T-helper 2 cell (primary cell): ENCODE data around the gene TP73.

Experiments
- DNase-seq, 5 experiments: peaks; one replicate each; pipeline versions ENCODE4 v3.0.0 to v3.0.0-alpha.2; 2012 to 2022

The TP73 gene

DNA sequence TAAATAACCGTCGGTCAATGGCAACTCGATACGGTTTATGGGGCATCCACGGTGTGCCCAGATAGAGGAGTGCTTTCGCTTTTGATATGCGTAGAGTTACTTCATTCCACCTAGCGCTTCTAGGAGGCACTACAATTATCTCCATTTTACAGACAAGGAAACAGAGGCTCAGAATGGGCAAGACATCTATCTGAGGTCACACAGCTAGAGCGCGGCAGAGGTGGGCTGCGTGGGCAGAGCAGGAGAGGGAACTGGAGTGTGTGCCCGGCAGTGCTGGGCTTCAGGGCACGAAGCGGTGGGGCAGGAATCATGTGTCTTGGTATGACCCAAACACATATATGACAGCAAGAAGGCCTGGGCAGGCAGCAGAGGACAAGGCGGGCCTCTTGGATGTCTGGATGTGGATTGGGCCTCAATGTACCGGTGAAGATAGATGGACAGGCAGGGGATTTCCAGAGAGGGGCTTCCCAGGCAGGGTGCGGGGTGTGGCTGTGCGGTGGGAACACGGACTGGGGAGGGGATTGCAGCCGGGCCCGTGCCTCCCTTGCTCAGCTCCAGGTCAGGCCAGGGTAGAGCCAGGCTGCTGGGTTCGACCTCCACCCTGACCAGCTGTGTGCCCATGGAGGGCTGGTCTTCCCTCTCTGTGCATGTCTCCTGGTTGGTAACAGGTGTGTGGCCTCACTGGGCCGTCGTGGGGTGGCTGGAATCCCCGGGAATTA is 21.2 kb downstream of the TP73 start:
- no peak for DNase-seq

DNA sequence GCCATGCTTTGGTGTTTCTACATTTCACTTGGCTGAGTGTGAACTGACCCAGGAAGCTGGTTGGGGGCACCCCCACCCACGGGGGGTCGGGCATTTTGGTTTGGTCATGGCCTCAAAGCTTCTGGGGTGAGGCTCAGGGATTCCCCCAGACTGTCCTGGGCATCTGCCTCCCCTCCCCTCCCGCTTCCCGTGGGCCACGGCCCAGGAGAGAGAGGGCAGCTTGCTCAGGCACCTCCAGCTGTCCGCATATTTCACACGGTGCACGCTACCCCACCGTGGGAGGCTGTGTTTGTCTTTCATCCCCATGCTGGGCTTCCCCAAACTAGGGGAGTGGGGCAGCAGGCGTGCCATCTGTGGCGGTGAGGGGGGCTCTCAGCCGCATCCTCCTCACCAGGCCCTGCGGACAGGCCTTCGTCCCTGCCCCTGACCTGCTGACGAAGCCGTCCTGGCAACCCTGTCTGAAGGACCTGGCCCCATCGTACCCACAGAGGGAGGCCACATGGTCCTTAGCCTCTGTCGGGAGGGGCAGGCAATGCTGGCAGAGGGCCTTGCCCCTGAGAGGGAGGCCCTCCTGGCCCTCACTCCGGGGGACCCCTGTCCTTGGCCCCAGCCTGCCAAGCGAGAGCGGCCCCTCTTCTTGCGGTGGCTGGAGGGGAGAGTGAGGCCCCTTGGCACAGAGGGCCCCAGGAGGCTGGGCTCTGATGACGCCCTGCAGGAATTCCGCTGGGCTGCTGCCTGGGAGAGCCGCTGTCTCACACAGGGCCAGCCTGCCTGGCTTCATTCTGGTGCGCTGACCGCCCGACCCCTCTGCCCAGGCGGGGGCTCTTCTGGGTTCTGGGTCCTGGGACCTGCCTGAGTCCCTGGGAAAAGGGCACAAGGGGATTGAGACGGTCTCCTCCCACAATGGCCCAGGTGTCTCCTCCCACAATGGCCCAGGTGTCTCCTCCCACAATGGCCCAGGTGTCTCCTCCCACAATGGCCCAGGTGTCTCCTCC is 22.1 kb downstream of the TP73 start:
- no peak for DNase-seq

DNA sequence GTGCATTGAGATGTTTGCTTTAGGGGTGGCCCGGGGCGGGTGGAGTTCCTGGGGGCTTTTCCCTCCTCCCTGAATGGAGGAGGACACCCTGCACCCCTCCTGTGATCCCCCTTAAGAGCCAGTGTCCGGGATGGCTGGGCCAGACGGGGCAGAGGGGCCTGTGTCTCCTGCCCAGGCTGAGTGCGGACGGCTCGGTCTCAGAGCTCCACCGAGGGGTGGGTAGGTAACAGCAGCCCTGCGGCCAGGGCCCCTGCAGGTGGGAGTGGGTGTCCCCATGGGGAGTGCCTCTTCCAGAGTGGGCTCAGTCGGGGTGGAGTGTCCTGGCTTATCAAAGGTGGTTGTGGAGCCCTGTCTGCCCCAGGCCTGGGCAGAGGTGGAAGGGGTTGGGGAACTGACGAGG is 23.1 kb downstream of the TP73 start:
- DNase-seq, result no peak

DNA sequence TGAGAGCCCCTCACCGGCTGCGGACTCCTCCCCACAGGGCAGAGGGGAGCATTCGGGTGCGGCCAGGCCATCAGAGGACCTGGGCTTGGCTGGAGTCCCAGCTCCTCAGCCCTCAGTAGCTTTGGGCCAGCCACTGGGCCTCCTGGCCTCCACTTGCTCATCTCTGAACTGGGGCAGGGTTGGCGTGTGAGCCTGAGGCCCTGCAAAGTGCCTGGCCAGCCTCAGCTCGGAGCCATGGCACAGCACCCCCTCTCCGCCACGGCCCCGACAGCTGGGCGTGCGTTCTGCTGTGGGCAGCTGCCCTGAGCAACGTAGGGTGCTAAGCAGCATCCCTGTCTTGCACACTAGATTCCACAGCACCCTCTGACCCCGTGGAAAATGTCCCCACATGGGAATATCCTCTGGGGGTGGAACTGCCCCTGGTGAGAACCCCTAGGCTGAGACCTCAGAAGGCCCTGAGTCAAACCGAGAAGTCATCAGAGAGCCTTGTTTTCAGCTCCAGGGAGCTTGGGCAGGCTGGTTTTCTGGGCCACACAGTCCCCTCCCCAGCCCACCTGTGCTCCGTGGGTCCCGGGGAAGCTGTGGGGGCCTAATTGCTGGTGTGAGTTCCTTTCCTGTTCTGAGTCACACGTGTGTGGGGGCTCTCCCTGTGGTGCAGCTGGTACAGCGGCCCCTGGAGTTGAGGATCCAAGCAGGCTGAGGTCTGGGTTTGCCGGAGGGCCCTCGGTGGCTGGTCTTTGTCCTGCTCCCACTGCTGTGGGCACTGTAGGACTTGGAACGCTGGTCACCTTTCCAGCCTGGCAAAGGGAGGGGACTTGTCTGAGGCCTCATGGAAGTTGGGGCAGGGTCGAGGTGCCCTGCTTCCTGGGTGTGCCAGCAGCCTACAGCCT is 24.5 kb downstream of the TP73 start:
- DNase-seq, result peak in 1 of 5 experiments; percentile 22

DNA sequence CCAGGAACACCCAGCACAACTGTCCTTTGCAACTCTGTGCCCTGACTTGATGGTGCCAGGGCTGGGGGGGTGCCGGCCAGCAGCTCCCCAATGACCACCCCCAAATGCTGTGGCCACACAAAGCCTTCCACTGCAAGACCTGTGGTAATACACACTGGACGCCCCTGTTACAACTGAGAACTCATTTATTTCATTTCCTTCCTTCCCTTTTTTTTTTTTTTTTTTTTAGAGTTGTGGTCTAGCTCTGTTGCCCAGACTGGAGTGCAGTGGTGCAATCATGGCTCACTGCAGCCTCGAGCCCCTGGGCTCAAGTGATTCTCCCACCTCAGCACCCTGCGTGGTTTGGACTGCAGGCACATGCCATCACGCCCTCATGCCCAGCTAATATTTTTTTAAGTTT is 25.2 kb downstream of the TP73 start:
- DNase-seq, result no peak

DNA sequence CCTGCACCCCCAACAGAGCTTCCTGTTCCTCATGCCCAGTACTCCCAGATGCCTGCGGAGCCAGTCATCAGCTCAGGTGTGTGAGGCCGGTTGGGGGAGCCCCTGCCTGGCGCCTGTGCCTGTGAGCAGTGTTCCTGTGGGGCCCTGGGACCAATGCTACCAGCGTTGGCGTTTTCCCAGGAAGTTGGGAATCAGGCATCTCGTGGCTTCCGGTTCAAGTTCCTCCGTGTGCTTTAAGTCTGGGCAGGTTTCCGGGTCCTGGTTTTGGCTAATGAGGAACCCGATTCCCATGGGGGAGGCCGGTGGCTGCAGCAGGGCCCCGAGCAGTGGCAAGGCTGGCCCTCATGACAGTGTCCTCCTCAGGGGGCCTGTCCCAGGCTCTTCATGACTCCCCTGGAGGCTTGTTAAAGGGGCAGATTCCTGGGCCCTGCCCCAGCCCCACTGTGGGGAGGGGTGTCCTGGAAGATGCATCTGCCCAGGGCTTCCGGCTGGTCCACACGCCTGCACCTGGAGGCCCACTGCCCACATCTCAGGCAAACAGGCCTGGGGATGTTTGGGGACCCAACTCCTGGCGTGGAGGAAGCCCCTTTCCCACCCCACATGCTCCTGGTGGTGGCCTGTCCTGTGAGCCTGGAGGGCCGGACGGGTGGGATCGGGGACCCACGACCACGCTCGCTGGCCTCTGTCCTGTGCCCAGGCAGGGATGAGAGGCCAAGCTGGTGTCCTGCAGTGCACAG is 26.2 kb downstream of the TP73 start:
- no peak for DNase-seq

DNA sequence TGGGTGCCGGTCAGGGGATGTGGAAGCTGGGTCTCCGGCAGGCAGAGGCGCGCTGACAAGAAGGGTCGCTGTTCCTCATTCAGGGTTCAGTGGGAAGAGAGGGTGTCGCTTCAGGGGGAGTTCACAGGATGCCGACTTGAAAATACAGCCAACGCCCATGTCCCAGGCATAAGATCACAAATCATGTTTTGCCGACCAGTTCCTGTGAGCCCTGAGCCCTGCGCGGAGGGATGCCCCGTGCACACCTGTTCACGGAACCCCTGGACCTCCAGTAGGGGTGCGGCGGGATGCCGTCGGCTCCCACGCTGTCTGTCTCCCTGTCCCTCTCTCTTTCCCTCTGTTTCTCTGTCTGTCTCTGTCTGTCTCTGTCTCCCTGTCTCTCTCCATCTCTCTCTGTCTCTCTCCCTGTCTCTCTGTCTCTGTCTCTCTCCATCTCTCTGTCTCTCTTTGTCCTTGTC is 26.8 kb downstream of the TP73 start:
- DNase-seq, result no peak

DNA sequence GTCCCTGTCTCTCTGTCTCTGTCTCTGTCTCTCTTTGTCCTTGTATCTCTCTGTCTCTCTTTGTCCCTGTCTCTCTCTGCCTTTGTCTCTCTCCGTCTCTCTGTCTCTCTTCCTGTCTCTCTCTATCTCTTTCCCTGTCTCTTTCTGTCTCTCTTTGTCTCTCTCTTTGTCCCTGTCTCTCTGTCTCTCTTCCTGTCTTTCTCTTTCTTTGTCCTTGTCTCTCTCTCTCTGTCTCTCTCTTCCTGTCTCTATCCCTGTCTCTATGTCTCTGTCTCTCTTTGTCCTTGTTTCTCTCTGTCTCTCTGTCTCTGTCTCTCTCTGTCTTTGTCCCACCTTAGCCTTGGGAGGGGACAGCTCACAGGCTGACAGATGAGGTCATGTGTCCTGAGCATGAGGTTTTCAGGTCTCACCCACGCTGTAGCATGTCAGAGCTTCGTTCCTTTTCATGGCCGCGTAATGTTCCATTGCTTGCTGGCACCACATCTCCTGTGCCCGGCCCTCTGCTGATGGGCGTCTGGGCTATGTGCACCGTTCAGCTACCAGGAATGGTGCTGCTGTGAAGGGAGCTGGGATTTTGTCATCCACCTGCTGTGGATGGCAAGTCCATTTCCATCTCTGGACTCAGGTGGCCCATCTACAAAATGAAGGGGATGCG is 27.6 kb downstream of the TP73 start:
- no peak for DNase-seq

DNA sequence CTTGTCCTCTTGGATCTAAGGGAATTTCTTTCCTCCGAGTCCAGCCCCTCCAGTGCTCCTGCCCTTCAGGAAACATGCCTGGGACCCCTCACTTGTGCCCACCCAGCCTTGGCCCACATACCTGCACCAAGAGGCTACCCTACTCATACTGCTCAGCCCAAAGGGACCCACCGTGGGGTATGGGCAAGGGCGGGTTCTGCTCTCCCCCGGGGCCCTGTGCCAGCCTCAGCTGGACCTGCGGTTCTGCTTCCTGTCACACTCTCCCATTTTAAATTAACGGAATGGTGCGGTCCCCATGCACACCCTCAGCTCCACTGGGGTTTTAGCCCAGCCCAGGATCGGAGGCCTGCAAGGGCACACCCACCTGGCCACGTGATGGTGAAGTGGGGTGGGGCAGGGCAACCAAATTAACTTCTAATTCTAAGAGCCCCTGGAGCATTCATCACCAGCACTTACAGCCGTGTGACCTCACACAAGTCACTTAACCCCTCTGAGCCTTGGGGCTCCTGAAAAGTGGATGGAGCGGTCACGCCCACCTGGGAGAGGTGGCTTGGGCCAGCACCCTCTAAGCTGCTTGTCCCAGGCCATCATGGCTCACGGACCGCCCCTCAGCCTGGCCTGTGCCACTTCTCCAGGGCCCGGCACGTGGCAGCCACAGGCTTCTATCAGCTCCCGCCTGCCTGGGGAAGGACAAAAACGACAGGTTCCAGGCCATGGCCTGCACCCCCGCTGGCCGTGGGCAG is 28.3 kb downstream of the TP73 start:
- DNase-seq, result no peak

DNA sequence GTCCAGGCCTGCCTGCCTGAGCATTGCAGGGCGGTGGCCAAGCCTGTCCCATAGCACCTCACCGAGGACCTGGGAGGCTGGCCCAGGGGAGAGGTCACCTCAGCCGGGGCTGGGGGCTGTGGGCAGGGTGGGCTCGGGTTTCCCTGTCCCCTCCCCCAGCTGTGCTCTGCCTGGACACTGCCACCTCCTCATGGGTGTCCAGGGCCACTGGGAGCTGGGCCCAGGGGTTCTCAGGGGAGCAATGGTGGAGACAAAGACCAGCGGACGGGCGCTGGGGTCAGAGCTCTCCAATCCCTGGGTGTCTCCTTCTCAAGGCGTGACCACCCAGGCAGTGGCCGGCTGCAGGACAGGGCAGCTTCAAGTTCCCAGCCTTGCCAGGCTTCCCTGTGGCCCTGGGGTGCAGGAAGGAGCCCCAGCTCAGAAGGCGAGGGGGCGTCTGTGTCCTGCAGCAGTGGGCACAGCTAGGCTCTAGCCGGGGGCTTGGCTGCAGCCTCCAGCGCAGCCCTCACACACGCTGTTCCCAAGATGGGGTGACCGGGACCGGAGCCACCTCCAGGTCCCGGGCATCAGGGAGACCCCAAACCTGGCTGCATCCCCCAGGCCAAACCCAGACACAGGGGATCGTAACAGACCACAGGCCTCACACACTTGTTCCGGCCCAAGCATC is 29.0 kb downstream of the TP73 start:
- DNase-seq, result no peak

DNA sequence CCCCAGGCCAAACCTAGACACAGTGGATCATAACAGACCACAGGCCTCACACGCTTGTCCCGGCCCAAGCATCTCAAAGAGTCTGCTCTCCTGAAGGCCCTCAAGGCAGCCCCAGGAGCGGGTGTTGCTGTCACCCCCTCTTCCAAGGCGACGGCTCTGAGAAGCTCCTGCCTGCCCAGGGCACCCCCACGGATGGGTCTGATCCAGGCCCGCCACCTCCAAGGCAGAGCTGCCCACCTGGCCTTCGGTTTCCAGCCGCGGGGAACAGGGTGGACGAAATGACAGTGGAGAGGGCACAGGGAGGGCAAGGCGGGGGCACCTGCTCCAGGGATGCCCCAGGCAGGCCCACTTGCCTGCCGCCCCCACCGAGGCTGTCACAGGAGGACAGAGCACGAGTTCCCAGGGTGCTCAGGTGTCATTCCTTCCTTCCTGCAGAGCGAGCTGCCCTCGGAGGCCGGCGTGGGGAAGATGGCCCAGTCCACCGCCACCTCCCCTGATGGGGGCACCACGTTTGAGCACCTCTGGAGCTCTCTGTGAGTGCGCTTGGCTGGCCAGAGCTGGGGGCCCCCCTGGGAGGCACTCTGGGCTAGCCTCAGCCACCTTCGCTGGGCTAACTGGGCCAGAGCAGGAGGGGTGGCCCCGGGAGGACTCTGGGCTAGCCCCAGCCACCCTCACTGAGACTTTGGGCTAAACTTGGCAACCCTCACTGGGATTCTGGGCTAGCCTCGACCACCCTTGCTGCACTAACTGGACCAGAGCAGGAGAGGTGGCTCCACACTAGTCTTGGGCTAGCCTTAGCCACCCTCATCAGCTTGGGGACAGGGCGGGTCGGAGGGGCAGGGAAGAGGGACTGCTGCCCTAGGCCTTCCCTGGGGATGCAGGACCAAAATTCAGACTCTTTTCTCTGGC is 29.8 kb downstream of the TP73 start:
- DNase-seq, result no peak

DNA sequence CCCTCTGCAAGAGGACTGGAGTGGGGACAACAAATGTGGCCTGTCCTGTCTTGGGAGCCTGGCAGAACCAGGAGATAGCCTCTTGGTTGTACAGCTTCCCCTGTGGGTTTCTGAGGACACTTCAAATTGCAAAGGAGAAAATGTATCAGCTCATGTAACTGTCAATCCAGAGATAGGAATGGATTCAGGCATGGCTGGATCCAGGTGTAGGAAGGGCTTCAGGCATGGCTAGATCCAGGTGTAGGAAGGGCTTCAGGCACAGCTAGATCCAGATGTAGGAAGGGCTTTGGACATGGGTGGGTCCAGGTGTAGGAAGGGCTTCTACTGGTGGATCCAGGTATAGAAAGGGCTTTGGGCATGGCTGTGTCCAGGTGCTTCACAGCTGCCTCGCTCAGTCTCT is 30.9 kb downstream of the TP73 start:
- no peak for DNase-seq

DNA sequence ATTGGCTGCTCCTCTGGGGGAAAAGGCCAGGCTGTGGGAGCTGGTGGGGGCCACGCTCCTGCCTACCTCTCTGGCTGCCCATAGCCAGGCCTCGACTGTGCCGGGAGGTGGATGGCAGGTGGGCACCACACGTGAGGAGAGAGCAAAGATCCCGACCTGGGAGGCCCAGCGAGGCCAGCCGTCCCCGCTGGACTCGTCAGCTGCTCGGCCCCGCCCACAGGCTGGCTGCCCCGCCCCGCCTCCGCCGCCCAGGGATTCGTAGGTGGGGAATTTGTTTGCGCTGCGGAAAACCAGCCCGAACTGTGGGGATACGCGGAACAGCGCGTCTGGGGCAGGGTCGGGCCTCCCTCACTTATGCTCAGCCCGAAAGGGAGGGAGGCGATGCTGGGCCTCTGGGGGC is 31.7 kb downstream of the TP73 start:
- no peak for DNase-seq

DNA sequence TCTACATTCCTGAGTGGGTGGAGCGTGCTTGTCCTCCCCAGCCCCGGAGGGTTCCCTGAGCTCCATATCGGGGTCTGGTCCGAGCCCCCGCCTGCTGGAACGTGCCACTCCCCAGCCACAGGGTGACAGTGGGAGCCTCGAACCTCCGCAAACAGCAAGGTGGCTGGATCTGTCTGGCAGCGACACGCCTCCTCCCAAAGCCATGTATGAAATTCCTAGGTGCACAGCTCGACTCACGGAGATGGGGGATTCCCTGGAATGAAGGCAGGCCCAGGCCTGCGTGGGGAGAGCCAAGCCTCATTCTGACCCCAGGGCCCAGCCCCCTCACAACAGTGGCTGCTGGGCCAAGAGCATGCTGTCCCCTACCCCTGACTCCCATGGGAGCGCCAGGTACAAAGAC is 32.9 kb downstream of the TP73 start:
- no peak for DNase-seq

DNA sequence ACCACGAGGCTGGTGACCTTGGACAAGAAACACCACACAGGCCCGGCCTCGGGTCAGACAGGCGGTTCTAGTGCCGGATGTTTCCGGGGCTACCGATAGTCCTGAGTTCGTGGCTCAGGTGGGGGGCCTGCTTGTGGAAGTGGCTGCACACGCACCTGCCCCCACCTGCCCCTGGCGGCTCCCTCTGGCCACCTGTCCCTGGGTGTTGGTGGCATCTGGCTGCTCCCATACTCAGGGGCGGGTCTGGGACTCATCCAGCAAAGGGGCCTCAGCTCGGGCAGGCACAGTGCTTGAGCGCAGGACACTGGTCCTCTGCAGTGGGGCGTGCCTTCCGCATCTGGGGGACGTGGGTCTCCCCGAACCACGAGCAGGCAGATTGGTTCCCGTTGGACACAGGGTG is 33.6 kb downstream of the TP73 start:
- no peak for DNase-seq

DNA sequence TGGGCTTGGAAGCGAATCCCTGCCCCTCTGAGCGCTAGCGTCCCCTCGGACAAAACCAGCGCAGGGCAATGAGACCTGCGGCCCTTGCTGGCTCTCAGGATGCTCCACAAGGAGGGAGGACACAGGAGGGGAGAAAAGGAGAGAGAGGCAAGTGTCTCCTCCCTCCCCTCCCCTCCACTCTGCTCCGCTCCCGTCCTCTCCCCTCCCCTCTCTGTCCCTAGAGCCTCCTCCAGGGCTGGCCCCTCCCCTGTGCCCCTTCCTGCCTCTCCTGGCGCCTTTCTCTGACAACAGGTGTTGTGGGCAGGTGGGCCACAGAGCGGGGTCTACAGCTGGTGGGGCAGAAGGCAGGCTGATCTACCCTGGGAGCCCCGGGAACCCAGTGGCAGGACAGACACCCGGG is 35.2 kb downstream of the TP73 start:
- DNase-seq, result no peak

DNA sequence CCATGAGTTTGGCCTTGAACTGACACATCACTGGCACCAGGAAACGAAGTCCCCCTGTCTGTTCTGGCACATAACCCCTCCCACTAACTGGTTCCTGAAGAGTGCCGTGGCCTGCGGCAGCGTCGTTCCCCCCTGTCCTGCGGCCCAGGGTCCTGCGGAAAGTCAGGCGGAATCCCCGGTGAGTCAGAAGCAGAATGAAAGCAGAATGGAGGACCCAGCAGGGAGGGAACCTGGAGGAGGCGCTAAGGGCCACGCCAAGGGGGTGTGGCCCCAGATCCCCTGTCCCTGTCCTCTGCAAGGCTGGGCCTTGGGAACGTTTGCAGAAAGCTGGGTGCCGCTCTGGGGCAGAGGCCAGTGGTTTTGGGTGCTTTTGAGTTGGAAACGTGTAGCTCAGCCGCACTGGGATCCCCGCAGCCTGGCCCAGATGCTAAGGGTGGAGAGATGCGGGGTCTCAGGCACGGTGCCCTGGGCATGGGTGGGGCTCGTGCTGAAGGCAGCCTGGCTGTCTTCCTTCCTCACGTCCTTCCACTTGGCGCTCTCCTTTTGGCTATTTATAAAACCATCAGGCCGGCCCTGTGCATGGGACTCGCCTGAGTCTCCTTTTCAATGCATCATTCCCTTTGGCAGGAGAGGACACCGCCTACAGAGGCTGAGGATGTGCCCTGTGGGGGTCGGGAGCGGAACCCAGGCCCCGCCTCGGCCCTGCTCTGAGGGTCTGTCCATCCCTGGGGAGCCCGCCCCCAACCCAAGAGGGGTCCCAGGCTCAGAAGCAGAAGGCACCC is 36.2 kb downstream of the TP73 start:
- no peak for DNase-seq

DNA sequence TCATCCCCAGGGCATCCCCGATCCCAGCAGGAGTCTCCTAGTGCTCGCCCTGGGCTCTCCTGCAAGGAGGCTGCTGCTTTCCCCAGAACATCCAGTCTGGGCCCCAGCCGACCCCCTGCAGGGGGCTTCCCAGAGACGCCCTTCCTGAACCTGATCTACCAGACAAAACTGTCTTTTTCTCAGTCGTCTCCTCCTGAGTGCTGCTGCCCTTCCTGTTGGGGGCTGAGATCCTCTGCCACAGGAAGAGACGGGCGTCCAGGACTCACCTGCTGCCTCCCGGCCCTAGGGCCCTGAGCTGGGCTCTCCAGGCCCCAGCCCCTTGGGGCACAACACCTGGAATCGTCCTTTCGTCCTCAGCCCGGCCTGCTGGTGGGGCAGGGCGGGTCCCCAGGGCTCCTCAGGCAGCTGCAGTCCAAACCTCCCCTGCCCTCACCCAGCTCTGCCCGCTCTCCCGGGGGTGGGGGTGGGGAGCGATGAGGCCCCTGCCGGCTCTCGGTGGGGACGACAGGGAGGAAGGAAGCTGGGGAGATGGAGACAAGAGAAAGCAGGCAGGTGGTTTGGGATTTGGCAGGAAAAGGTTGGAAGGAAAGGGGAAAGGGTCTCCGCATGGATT is 36.9 kb downstream of the TP73 start:
- DNase-seq, result no peak
